ENCODE results near the gene WDFY3. TPM values are rescaled to one million over a fixed set of nuclear protein-coding genes. Genes with fewer than 3 reads are reported as not detected.

WDFY3 gene
- total RNA-seq, 1 experiment from 2014 or later, result 42.7 TPM

GRCh38 chr4:84985952-84986351, 19.5 kb upstream of the WDFY3 start:
- BruUV-seq (replicated peaks), result no TSS peak
- no peaks in the 10 kb centered on the region for H3K36me3 Mint-ChIP-seq (ENCODE audit: insufficient read depth, unreplicated experiment)
- H3K9me3 Mint-ChIP-seq (ENCODE audit: unreplicated experiment), result peaks cover 10% of the 10 kb centered on the region
- Histone ChIP-seq H3K4me1 (no peaks in the 10 kb centered on the region), H3K27me3 (replicated peaks; ENCODE audit: control insufficient read depth, insufficient read depth, low read length) (no peaks in the 10 kb centered on the region), H3K9me3 (no peaks in the 10 kb centered on the region), H3K4me3 (ENCODE audit: low read depth, low read length) (no peak overlapping the region), H3K36me3 (ENCODE audit: control insufficient read depth, insufficient read depth, low read length) (no peaks in the 10 kb centered on the region)
- CTCF ChIA-PET, result no interaction called here
- H3K4me1 Mint-ChIP-seq (ENCODE audit: low read depth, unreplicated experiment), result no peaks in the 10 kb centered on the region
- no peak overlapping the region for H3K4me3 Mint-ChIP-seq (ENCODE audit: unreplicated experiment)
- H3K27ac Mint-ChIP-seq (ENCODE audit: unreplicated experiment), result no peak overlapping the region
- peaks cover 9% of the 10 kb centered on the region for H3K27me3 Mint-ChIP-seq (ENCODE audit: insufficient read depth, unreplicated experiment)
- intact Hi-C loops (cut with micrococcal nuclease; ENCODE audit: unreplicated experiment), result no loop called here
- DNase-seq, result no peak
- no peak for TF ChIP-seq CTCF (IDR thresholded peaks at IDR 0.05; ENCODE audit: insufficient read depth in 1 of 2, low read depth in 1 of 2, low read length in 1 of 2, severe bottlenecking in 1 of 2, unreplicated experiment in 1 of 2)
- POLR2A ChIA-PET, result no interaction called here

GRCh38 chr4:84977396-84977795, 10.9 kb upstream of the WDFY3 start:
- H3K4me1 Mint-ChIP-seq (ENCODE audit: low read depth, unreplicated experiment), result no peaks in the 10 kb centered on the region
- BruUV-seq (replicated peaks), result no TSS peak
- H3K27me3 Mint-ChIP-seq (ENCODE audit: insufficient read depth, unreplicated experiment), result peaks cover 4% of the 10 kb centered on the region
- H3K27ac Mint-ChIP-seq (ENCODE audit: unreplicated experiment), result no peak overlapping the region
- no peaks in the 10 kb centered on the region for H3K9me3 ChIP-seq
- no peak for DNase-seq
- CTCF ChIA-PET, result no interaction called here
- H3K27me3 ChIP-seq (replicated peaks; ENCODE audit: control insufficient read depth, insufficient read depth, low read length), result no peaks in the 10 kb centered on the region
- no peaks in the 10 kb centered on the region for H3K4me1 ChIP-seq
- no peaks in the 10 kb centered on the region for H3K36me3 Mint-ChIP-seq (ENCODE audit: insufficient read depth, unreplicated experiment)
- H3K9me3 Mint-ChIP-seq (ENCODE audit: unreplicated experiment), result no peaks in the 10 kb centered on the region
- no peak for TF ChIP-seq CTCF (IDR thresholded peaks at IDR 0.05; ENCODE audit: insufficient read depth in 1 of 2, low read depth in 1 of 2, low read length in 1 of 2, severe bottlenecking in 1 of 2, unreplicated experiment in 1 of 2)
- no peak overlapping the region for H3K4me3 ChIP-seq (ENCODE audit: low read depth, low read length)
- intact Hi-C loops (cut with micrococcal nuclease; ENCODE audit: unreplicated experiment), result no loop called here
- H3K36me3 ChIP-seq (ENCODE audit: control insufficient read depth, insufficient read depth, low read length), result no peaks in the 10 kb centered on the region
- H3K4me3 Mint-ChIP-seq (ENCODE audit: unreplicated experiment), result no peak overlapping the region
- POLR2A ChIA-PET, result no interaction called here

- ChIA-PET POLR2A (no interaction called here), CTCF (no interaction called here)
- Mint-ChIP-seq H3K9me3 (ENCODE audit: unreplicated experiment) (no peaks in the 10 kb centered on the region), H3K36me3 (ENCODE audit: insufficient read depth, unreplicated experiment) (no peaks in the 10 kb centered on the region), H3K27me3 (ENCODE audit: insufficient read depth, unreplicated experiment) (no peaks in the 10 kb centered on the region), H3K4me3 (ENCODE audit: unreplicated experiment) (no peak overlapping the region), H3K4me1 (ENCODE audit: low read depth, unreplicated experiment) (peaks cover 5% of the 10 kb centered on the region), H3K27ac (ENCODE audit: unreplicated experiment) (no peak overlapping the region)
- H3K27me3 ChIP-seq (replicated peaks; ENCODE audit: control insufficient read depth, insufficient read depth, low read length), result no peaks in the 10 kb centered on the region
- intact Hi-C loops (cut with micrococcal nuclease; ENCODE audit: unreplicated experiment), result no loop called here
- H3K4me1 ChIP-seq, result no peaks in the 10 kb centered on the region
- H3K36me3 ChIP-seq (ENCODE audit: control insufficient read depth, insufficient read depth, low read length), result no peaks in the 10 kb centered on the region
- no peak for TF ChIP-seq CTCF (IDR thresholded peaks at IDR 0.05; ENCODE audit: insufficient read depth in 1 of 2, low read depth in 1 of 2, low read length in 1 of 2, severe bottlenecking in 1 of 2, unreplicated experiment in 1 of 2)
- no TSS peak for BruUV-seq (replicated peaks)
- no peak overlapping the region for H3K4me3 ChIP-seq (ENCODE audit: low read depth, low read length)
- no peak for DNase-seq
- no peaks in the 10 kb centered on the region for H3K9me3 ChIP-seq
Observed at GRCh38 chr4:84973856-84974255, 7.4 kb upstream of the WDFY3 start.
